HT-29 (cell line): Measurements from ENCODE around the gene FRRS1. TPM values are rescaled to one million over a fixed set of nuclear protein-coding genes. Genes with fewer than 3 reads are reported as not detected.
"Not testable (repeated sequence)": the region's sequence is repeated elsewhere in the genome, so short reads cannot be mapped to it uniquely, and the experiment has no call there.

Experiments used
- DNase-seq: peaks from one replicate; pipeline ENCODE4 v3.0.0-alpha.2; 2015; ENCODE audit warnings: low spot score
- total RNA-seq: library from RNA; depleted of rRNA; stranded (reverse); fragments of >200 nt; shearing (Covaris generic); gene quantifications from 2 replicates; pipeline ENCODE4 v1.2.3, GENCODE V29; 2014; rRNA removed

FRRS1 gene
- total RNA-seq, result 8.7 and 9.0 TPM in 2 replicates

DNA sequence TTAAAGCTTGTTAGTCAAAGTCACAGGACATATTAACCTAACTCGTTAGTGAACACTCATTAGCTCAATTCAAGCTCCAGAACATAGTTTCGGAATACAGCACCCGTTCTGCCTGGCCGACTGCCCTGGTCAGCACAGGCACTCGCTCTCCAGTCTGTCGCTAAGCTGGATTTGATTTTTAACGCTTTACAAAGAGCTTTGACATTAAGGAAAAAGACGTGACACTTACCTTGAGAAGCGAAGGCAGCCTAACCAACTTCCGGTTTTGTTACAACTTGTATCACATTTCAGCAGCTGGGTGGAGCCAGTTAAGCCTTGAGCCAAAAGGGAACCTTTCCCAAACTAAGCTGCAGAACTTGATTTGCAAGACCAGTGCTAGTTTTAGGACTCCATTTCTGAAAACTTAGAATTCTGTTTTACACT is at the start of gene FRRS1:
Gene FRRS1 (minus strand): TSS at position 258 of the 423 bp plus-strand sequence. CDS start 17,867 bp downstream, outside the sequence.
- peak; percentile 91 for DNase-seq

DNA sequence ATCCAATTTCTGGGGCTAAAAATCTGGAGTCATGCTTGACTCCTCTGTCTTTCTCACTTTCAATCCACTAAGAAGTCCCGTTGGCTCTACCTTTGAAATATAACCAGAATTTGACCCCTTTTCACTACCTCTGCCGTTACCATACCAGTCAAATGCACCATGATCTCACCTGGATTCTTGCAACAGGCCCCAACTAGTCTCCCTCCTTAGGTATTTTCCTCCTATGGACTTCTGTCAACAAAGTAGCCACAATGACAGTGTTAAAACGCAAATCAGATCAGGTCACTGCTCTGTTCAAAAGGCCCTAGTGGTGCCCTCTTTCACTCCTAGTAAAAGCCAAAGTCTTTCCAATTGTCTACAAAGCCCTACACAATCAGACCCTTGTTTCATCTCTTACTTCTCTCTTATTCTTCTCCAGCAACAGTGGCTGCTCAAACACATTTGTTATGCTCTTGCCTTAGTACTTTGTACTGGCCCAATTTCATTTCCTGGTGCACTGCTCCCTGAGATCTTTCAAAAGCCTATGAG is 48.0 kb upstream of the FRRS1 start:
- no peak for DNase-seq

DNA sequence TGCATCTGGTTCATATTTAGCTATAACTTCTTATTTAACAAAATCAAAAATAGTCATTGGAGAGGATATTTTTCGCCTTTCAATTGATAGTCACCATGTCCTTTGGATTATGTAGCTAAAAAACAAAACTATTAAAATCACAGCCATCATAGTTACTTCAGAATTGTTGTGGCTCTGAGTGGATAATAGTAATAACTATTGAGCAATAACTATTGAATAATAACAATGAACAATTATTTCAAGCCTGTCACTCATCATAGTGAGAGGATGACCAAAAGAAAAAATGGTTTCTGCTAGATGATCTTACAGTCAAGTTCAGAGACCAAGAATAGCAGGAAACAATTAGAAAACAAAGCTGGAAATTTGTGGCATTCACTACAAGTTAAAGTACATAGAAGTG is 45.3 kb upstream of the FRRS1 start:
- no peak for DNase-seq

DNA sequence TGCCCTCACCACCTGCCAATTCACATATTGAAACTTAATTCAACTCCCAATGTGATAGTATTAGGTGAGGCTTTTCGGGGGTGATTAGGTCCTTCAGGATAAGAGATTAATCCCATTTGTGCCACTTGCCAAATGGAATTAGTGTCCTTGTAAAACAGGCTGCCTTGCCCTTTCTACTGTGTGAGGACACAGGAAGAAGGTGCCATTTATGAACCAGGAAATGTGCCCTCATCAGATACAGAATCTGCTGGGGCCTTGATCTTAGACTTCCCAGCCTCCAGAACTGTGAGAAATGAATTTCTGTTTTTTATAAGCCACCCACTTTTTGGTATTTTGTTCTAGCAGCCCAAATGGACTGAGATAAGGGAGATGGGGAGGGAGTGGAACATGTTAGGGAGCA is 44.6 kb upstream of the FRRS1 start:
- no peak for DNase-seq

DNA sequence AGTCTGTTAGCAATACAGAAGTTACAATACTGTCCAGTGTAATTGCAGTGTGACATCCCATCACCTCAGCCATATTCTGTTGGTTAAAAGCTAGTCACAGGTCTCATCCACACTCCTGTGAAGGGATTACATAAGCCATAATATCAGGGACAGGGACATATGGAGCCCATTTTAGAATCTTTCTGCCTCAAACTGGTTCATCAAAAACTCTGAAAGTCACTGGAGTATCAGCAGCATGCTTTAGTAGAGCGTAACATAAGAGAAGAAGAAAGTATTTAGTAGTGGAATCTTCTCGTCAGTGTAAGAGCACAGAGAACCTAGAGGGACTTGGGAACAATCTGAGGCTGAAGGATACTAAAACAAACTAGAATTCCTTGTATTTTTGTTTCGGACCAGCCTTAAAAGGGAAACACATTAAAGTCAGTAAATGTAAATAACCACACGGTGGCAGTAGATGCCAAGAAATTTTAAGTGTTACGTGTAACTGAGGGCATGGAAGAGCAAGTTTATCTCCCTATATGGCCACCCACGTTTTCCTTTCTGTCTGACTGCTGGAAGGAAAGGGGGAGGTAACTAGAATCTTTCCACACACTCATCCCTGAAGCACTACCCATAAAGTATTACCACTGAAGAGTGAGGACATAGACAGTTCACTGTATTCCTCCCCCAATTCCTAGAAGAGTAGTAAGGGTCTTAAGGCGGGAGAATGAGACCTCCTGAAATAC is 42.1 kb upstream of the FRRS1 start:
- peak; percentile 88 for DNase-seq

DNA sequence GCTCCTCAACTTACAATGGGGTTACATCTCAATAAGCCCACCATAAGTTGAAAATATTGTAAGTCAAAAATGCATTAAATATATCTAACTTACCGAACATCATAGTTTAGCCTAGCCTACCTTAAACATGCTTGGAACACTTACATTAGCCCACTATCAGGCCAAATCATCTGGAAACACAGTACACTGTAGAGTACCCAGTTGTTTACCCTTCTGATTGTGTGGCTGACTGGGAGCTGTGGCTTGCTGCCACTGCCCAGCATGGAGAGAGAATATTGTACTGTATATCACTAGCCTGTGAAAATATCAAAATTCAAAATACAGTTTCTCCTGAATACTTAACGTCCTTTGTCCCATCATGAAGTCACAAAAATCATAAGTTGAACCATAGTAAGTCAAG is 40.4 kb upstream of the FRRS1 start:
- DNase-seq, result no peak

DNA sequence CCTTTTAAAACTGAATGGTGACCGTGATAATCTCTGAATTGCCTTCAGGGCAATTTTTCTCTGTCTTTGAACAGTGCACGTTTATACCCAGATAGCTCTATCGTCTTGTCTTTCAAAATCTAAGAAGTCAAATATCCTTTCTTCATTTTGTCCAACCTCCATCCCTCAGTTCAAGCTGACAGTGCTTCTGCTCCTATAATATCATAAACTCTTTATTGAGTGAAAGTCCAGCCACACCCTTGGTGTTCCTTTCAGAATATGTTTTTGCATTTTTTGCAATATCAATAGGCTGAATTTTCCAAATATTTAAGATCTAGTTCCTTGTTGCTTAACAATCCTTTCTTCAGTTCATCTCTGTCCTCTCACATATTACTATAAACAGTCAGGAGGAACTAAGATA is 35.1 kb upstream of the FRRS1 start:
- DNase-seq, result no peak

GRCh38 chr1:99793861-99794260 is 27.4 kb upstream of the FRRS1 start:
- not testable (repeated sequence) for DNase-seq

DNA sequence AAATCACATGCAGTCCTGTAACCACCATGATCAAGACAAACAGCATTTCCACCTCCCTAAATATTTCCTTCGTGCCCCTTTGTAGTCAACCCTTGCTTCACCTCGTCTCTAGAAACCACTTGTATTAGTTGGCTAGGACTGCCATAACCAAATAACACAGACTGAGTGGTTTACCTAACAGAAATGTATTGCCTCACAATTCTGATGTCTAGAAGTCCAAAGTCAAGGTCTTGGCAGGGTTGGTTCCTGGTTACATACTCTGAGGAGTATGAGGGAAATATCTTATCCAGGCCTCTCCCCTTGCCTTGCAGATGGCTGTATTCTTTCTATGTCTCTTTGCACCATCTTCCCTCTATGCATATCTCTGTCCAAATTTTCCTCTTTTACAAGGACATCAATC is 23.3 kb upstream of the FRRS1 start:
- DNase-seq, result no peak

DNA sequence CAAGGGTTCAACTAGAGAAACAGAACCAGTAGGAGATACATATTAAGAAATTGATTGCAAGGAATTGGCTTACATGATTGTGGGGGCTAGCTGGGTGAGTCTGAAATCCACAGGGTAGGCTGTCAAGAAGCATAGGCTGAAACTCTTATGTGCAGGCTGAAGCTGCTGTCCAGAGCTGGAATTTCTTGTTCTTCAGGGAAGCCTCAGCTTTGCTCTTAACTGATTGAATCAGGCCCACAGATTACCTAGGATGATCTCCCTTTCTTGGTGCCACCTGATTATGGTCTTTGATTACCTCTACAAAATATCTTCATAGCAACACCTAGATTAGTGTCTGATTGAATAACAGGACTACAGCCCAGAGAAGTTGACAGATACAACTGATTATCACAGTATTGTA is 22.5 kb upstream of the FRRS1 start:
- DNase-seq, result no peak

DNA sequence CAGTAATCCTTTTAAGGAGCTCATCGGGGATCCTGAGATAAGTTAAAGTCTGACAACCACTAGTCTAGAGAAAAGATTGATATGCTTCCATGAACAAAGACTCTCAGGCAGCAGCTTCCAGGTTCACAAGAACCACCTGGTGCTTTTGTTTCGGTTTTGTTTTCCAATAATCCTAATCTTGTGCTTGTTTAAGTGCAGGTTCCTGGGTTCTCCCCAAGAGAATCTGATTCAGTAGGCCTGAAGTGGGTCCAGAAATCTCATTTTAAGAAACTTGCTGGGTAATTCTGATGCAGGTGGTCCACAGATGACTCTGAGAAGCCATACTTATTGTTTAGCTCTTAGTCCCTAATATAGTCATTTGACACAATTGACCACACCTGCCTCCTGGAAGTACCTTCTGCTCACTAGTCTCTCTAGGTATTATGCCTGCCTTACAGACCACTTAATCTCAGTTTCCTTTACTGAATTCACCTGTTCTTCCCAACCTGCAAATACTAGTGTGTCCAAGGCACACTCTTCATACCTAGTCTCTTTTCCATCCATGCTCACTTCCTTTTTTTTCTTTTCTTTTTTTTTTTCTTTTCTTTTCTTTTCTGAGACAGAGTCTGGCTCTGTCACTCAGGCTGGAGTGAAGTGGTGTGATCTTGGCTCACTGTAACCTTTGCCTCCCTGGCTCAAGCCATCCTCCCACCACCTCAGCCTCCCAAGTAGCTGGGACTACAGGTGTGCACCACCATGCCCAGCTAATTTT is 20.5 kb upstream of the FRRS1 start:
- no peak for DNase-seq

DNA sequence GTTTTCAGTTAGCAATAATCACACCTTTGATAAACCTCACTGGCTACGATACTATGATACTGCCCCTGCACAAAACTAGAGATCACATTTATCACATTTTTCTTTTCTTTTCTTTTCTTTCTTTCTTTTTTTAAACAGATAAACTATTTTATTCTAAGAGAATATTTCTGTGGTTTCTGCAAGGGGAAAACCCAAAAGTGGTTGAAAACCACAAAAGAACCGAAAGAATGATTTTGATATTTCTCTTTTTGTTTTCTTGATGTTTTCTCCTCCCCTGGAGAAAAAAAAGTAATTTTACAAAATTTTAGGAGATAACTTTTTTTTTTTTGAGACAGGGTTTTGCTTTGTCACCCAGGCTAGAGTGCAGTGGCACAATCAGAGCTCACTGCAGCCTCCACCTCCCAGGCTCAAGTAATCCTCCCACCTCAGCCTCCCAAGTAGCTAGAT is 18.4 kb upstream of the FRRS1 start:
- no peak for DNase-seq

GRCh38 chr1:99784143-99784542 is 17.7 kb upstream of the FRRS1 start:
- no peak for DNase-seq

- DNase-seq, result no peak
Observed at GRCh38 chr1:99782920-99783319, 16.5 kb upstream of the FRRS1 start.

- no peak for DNase-seq
Observed at GRCh38 chr1:99782397-99782796, 16.0 kb upstream of the FRRS1 start.

DNA sequence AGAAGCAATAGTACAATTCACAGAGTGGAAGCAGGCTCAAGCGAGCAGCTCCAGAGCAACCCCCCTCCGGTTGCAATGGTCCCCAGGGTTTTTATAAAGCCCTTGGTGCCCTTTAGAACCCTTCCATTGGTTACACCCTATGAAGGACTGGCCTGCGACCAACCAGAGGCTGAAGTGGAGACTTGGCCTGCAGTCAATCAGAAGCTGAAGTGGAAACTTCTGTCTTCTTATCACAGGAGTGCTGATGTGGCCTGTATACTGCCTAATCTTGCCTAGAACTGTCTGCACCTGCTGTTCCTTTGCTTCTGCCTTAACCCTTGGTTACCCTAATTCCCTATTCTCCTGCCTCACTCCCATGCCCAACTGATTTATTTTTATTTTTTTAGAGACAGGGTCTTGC is 15.4 kb upstream of the FRRS1 start:
- DNase-seq, result no peak

GRCh38 chr1:99777752-99778151 is 11.3 kb upstream of the FRRS1 start:
- DNase-seq, result no peak

DNA sequence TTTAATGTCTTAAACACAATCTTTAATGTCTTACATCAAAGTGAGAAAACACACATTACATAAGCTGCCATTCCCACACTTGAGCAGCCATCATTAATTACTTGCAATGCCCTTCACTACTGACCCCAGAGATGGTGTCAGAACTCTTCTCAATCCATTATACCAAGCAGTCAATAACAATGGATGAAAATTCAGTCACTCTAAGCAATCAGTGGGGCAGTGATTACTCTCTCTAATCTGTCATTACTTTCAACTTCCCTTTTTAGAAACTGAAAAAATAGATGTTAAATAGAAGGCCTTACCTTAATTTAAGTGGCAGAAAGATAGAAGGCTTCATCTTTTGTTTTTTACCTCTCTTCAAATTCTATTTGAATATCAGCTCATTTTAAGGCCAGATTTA is 9.7 kb upstream of the FRRS1 start:
- DNase-seq, result no peak

- DNase-seq, result no peak
Observed at GRCh38 chr1:99772809-99773208, 6.4 kb upstream of the FRRS1 start.

- DNase-seq, result no peak
Observed at GRCh38 chr1:99771513-99771918, 5.1 kb upstream of the FRRS1 start.

- DNase-seq, result no peak
Observed at GRCh38 chr1:99768524-99769245, 2.2 kb upstream of the FRRS1 start.

DNA sequence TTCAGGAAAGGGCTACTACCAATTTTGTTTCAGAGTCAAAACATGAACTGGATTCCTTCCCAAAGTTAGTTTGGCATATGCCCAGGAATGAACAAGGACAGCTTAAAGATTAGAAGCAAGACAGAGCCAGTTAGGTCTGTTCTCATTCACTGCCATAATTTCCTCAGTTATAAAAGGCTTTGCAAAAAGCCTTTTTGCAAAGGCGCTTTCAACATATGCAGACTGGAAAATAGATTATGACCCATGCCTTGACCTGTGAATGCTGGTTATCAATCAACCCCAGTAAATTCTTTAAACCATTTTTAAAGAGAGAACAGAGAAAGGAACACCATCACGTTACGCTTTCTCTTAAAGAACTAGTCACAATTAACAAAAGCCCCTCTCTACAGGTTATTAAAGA is 1.7 kb upstream of the FRRS1 start:
- no peak for DNase-seq
